OCI-LY7 (cell line): Measurements from ENCODE around the gene DPM2. TPM values are rescaled to one million over a fixed set of nuclear protein-coding genes. Genes with fewer than 3 reads are reported as not detected.
A peak's percentile ranks its signal among the peaks of the same experiment; 100 is the strongest.

Source experiments
- BruUV-seq: library from RNA; stranded (reverse); fragments of 400-500 nt; replicated peaks from 2 replicates; lab custom pipeline; 2021; lab: Mats Ljungman, UMichigan
- CTCF ChIA-PET: fragments of 300-600 bp; sonication (Branson Sonifier 250); formaldehyde crosslinking; loops from one replicate; lab custom pipeline; 2022; ENCODE audit warnings: antibody characterized with exemption; ENCODE audit not compliant: unreplicated experiment; lab: Charles Lee
- POLR2A ChIA-PET: fragments of 300-600 bp; sonication (Branson Sonifier 250); formaldehyde crosslinking; loops from one replicate; lab custom pipeline; 2022; ENCODE audit warnings: antibody characterized with exemption; lab: Charles Lee
- DNase-seq: peaks from one replicate; pipeline ENCODE4 v3.0.0-alpha.2; 2015; ENCODE audit warnings: low spot score
- H2AFZ ChIP-seq: fragments of 200-600 bp; sonication (generic), shearing (Covaris generic); 2 replicates; pipeline ENCODE4 v1.6.1; 2014; ENCODE audit warnings: mild to moderate bottlenecking, antibody characterized with exemption, low read length, moderate library complexity
- H3K27ac ChIP-seq: fragments of 200-600 bp; sonication (generic); 2 replicates; pipeline ENCODE4 v1.5.1; 2014; ENCODE audit warnings: mixed run types, low read depth, mild to moderate bottlenecking, moderate library complexity, low read length, inconsistent platforms; ENCODE audit not compliant: poor library complexity, severe bottlenecking
- H3K36me3 ChIP-seq: fragments of 200-600 bp; sonication (generic); 2 replicates; pipeline ENCODE4 v1.6.1; 2014; ENCODE audit warnings: mild to moderate bottlenecking, antibody characterized with exemption, low read length, moderate library complexity, mixed read lengths; ENCODE audit not compliant: insufficient read depth
- H3K4me1 ChIP-seq: fragments of 200-600 bp; sonication (generic); 2 replicates; pipeline ENCODE4 v1.5.1; 2014; ENCODE audit warnings: mild to moderate bottlenecking, low read length; ENCODE audit not compliant: insufficient read depth, poor library complexity, severe bottlenecking
- H3K4me2 ChIP-seq: fragments of 200-600 bp; sonication (generic); 2 replicates; pipeline ENCODE4 v1.6.1; 2014; ENCODE audit warnings: mild to moderate bottlenecking, low read length
- H3K4me3 ChIP-seq: fragments of 200-600 bp; sonication (generic); 2 replicates; pipeline ENCODE4 v1.5.1; 2014; ENCODE audit warnings: mild to moderate bottlenecking, low read depth, low read length; ENCODE audit not compliant: poor library complexity, severe bottlenecking
- H3K79me2 ChIP-seq: fragments of 200-600 bp; sonication (generic); 2 replicates; pipeline ENCODE4 v1.6.1; 2016; ENCODE audit warnings: low read depth, mild to moderate bottlenecking, low read length, moderate library complexity, mixed read lengths; ENCODE audit not compliant: insufficient read depth
- H3K9me2 ChIP-seq: fragments of 200-600 bp; sonication (generic); 2 replicates; pipeline ENCODE4 v1.6.1; 2016; ENCODE audit warnings: mild to moderate bottlenecking, low read length, mixed read lengths; ENCODE audit not compliant: insufficient read depth
- H3K9me3 ChIP-seq: fragments of 200-600 bp; sonication (generic); 2 replicates; pipeline ENCODE4 v1.6.1; 2014; ENCODE audit warnings: mild to moderate bottlenecking, mixed run types, low read length, mixed read lengths
- H4K20me1 ChIP-seq: fragments of 200-600 bp; sonication (generic); 2 replicates; pipeline ENCODE4 v1.6.1; 2014; ENCODE audit warnings: mild to moderate bottlenecking, antibody characterized with exemption, low read length, moderate library complexity, mixed read lengths; ENCODE audit not compliant: insufficient read depth
- EZH2phosphoT487 ChIP-seq: fragments of 200-600 bp; sonication (generic); IDR thresholded peaks from 2 replicates; pipeline ENCODE4 v1.6.1; 2018; ENCODE audit warnings: low read depth, borderline replicate concordance, mild to moderate bottlenecking, mixed run types, antibody characterized with exemption, low read length, moderate library complexity, mixed read lengths
- intact Hi-C: fragments of 100-400 bp; cut with micrococcal nuclease; formaldehyde crosslinking; loops from one replicate; pipeline ENCODE4 v1.10.0; 2022; ENCODE audit not compliant: unreplicated experiment
- total RNA-seq, 2 experiments: library from RNA; depleted of rRNA in 1 of 2; stranded (reverse); fragments of >200 nt in 1 of 2; shearing (Covaris generic) in 1 of 2; gene quantifications; 2 replicates each; pipeline ENCODE4 v1.2.3, GENCODE V29; 2014 to 2022
- TF ChIP-seq, protein P1 (sequence below): fragments of 200-600 bp; sonication (generic); conservative IDR thresholded peaks from 2 replicates; pipeline ENCODE4 v1.5.1; 2014; ENCODE audit warnings: mild to moderate bottlenecking, antibody characterized with exemption, low read length, moderate library complexity, mixed read lengths

Gene DPM2
- total RNA-seq, 2 experiments from 2014 or later = 49.7 to 50.7 TPM

DNA sequence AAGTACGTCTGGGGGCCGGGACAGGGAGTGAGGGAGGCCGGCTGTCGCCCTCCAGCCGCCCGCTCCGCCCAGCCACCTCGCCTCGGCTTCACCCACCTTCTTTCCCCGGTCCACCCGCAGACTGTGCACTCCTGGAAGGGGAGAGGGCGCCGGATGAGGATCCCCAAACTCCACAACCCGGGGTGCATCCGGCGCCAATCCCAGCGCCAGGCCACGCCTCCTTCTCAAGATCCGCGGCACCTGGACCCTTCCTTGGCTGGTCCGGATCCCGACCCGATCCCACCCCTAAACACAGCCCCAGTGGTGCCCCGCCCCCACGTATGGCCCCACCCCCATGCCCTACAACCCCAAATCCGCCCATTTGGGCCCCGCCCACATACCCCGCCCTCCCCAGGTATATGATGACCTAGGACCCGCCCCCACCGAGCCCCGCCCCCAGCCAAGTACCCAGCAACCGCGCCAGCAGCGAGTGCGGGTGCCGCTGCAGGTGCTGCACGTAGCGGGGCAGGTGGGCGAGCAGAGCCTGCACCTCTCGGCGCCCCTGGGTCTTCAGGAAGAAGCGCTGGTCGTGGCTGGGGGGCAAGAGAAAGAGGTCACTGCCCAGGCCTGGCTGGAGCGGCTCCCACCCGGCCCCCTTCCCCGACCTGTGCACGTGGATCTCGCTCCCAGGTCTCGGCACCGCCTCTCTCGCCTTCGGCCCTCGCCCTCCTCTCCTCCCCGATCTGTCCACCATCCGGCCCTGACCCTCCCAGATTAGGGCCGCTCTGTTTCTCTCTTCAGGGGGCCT lies 10.3 kb downstream of the DPM2 start:
- H3K9me3 ChIP-seq = no peaks in the 10 kb centered on the region
- peak overlapping the region; percentile 61 for H3K4me3 ChIP-seq
- intact Hi-C loops = loop anchor here (10.0 kb wide), 1 partner anchor 423 kb away; no protein-coding TSS in a partner anchor
- H3K4me1 ChIP-seq = peaks cover 41% of the 10 kb centered on the region
- H3K27ac ChIP-seq = no peak overlapping the region
- H2AFZ ChIP-seq = no peak overlapping the region
- H3K9me2 ChIP-seq = no peaks in the 10 kb centered on the region
- H3K79me2 ChIP-seq = no peaks in the 10 kb centered on the region
- TF ChIP-seq, protein P1, sequence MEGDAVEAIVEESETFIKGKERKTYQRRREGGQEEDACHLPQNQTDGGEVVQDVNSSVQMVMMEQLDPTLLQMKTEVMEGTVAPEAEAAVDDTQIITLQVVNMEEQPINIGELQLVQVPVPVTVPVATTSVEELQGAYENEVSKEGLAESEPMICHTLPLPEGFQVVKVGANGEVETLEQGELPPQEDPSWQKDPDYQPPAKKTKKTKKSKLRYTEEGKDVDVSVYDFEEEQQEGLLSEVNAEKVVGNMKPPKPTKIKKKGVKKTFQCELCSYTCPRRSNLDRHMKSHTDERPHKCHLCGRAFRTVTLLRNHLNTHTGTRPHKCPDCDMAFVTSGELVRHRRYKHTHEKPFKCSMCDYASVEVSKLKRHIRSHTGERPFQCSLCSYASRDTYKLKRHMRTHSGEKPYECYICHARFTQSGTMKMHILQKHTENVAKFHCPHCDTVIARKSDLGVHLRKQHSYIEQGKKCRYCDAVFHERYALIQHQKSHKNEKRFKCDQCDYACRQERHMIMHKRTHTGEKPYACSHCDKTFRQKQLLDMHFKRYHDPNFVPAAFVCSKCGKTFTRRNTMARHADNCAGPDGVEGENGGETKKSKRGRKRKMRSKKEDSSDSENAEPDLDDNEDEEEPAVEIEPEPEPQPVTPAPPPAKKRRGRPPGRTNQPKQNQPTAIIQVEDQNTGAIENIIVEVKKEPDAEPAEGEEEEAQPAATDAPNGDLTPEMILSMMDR = no peak
- TF ChIP-seq EZH2phosphoT487 = no peak
- no TSS peak for BruUV-seq
- DNase-seq = peak; percentile 72
- ChIA-PET CTCF (interaction anchor here (0.6 kb wide), 1 partner anchor 541 kb away, joined by 6 read pairs; no protein-coding TSS in a partner anchor), POLR2A (interaction anchor here (0.6 kb wide), 1 partner anchor 12 kb away, joined by 5 read pairs; no protein-coding TSS in a partner anchor)
- peak overlapping the region; percentile 71 for H3K4me2 ChIP-seq
- H3K36me3 ChIP-seq = no peaks in the 10 kb centered on the region
- H4K20me1 ChIP-seq = no peaks in the 10 kb centered on the region

DNA sequence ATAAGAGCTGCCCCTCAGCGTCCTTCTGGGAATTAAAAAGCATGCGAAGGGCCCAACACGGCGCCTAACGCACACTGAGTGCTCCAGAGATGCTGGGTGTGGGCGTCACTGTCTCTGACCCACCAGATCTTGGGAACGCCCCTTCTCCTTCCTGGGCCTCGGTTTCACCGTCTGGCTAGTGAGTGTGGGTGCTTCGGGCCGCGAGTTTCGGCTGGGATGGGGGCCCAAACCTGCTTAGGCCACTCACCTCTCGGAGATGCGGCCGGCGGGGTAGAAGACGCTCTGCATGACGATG lies 10.8 kb downstream of the DPM2 start:
- Histone ChIP-seq H3K27ac (no peak overlapping the region), H3K36me3 (no peaks in the 10 kb centered on the region), H3K4me1 (peaks cover 44% of the 10 kb centered on the region), H4K20me1 (no peaks in the 10 kb centered on the region), H3K79me2 (no peaks in the 10 kb centered on the region), H3K9me3 (no peaks in the 10 kb centered on the region), H3K9me2 (no peaks in the 10 kb centered on the region), H3K4me3 (peak overlapping the region; percentile 61), H3K4me2 (peak overlapping the region; percentile 71), H2AFZ (no peak overlapping the region)
- intact Hi-C loops = loop anchor here (10.0 kb wide), 1 partner anchor 422 kb away; no protein-coding TSS in a partner anchor
- POLR2A ChIA-PET = no interaction called here
- CTCF ChIA-PET = no interaction called here
- no peak for DNase-seq
- TF ChIP-seq EZH2phosphoT487 = no peak
- TF ChIP-seq, protein P1 = no peak
- no TSS peak for BruUV-seq
